Activated CD4-positive, alpha-beta T cell treated with anti-CD3 and anti-CD28 coated beads, Interleukin-2, amount 10 ng/mL, durations not matched to agents 7 days and 5 days (primary cell): ENCODE measurements around the gene ASCC3. TPM values are rescaled to one million over a fixed set of nuclear protein-coding genes. Genes with fewer than 3 reads are reported as not detected.
A peak's percentile ranks its signal among the peaks of the same experiment; 100 is the strongest.

ENCODE experiments used
- CTCF ChIA-PET: fragments of 350-600 bp; sonication (Branson Sonifier 250); formaldehyde crosslinking; loops from one replicate; lab custom pipeline; 2021; ENCODE audit warnings: antibody characterized with exemption; lab: Charles Lee
- POLR2A ChIA-PET: fragments of 350-600 bp; sonication (Branson Sonifier 250); formaldehyde crosslinking; loops from one replicate; lab custom pipeline; 2021; ENCODE audit warnings: antibody characterized with exemption; lab: Charles Lee
- DNase-seq: peaks from one replicate; pipeline ENCODE4 v3.0.0-alpha.2; 2020
- H3K27ac Mint-ChIP-seq: one replicate; pipeline ENCODE4 v1.8.0; 2021; ENCODE audit warnings: mild to moderate bottlenecking, moderate library complexity, mixed read lengths
- H3K27me3 Mint-ChIP-seq: one replicate; pipeline ENCODE4 v1.8.0; 2021; ENCODE audit warnings: mixed read lengths
- H3K36me3 Mint-ChIP-seq: one replicate; pipeline ENCODE4 v1.8.0; 2021; ENCODE audit warnings: low read depth, mixed read lengths
- H3K4me1 Mint-ChIP-seq: one replicate; pipeline ENCODE4 v1.8.0; 2021; ENCODE audit warnings: mixed read lengths
- H3K4me3 Mint-ChIP-seq: one replicate; pipeline ENCODE4 v1.8.0; 2021; ENCODE audit warnings: mild to moderate bottlenecking, moderate library complexity, mixed read lengths
- H3K9me3 Mint-ChIP-seq: one replicate; pipeline ENCODE4 v1.8.0; 2021; ENCODE audit warnings: mixed read lengths
- total RNA-seq, 2 experiments: library from RNA; stranded (reverse); gene quantifications; one replicate each; pipeline ENCODE4 v1.2.3, GENCODE V29; 2021

ASCC3 gene
- total RNA-seq, 2 experiments from 2014 or later = 54.3 to 55.3 TPM

DNA sequence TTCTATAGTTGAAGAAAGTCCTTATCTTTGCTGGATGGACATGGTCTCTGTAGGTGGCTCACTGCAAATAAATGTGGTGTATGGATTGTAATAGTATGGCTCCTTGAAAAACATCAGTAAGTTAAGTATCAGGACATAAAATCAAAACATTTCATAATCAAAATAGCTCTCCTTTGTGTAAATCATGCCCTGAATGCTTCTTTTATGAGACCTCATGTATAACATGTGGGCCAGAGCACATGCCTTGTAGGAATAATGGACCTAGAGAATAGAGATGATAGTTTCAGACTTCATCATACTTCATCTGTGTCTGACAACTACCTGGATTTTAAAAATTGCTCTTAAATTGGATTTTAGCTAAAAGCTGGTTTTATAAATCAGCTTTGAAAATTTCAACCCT lies 159.9 kb downstream of the ASCC3 start:
- Mint-ChIP-seq H3K9me3 (no peaks in the 10 kb centered on the region), H3K4me1 (peaks cover 10% of the 10 kb centered on the region), H3K27ac (no peak overlapping the region), H3K27me3 (no peaks in the 10 kb centered on the region), H3K4me3 (no peak overlapping the region), H3K36me3 (peaks cover 17% of the 10 kb centered on the region)
- POLR2A ChIA-PET = no interaction called here
- no peak for DNase-seq
- CTCF ChIA-PET = no interaction called here

DNA sequence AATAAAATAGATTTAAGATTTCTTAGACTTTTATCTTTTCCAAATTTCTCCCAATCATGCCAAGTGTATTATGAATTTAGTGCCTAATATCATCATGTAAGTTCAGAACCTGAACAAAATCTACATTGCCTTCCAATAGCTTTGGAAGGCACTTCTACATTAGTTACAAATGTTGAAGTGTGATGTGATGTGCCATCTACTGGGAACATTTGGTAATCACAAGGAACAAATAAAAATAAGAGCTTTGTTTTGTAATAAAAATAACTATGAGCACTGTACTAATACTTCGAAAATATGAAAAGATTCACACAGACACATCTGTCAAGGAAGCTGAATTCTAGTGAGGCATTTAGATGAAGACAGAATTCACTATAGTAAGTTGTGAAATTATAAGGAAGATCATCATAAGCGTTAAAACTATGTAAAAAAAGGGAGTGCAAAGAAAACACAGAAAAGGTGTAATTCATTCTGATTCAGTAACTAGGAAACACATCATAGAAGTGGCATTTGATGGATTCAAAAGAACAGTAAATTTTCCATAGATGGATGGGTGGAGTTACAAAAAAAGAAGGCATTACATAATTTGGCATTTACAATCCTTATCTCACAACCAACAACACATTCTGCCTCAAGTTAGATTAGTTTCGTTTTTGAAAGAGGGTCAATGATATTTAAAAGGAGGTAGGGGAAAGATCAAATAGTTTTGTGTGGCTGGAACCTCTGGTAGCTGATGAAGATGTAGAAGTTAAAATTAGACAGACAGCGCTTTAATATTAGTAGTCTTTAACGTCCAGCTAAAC lies 161.0 kb downstream of the ASCC3 start:
- Mint-ChIP-seq H3K27me3 (no peaks in the 10 kb centered on the region), H3K4me1 (peaks cover 10% of the 10 kb centered on the region), H3K36me3 (peaks cover 17% of the 10 kb centered on the region), H3K27ac (no peak overlapping the region), H3K9me3 (no peaks in the 10 kb centered on the region), H3K4me3 (no peak overlapping the region)
- CTCF ChIA-PET = interaction anchor here (0.5 kb wide), 1 partner anchor 133 kb away, joined by 3 read pairs; no protein-coding TSS in a partner anchor
- DNase-seq = no peak
- POLR2A ChIA-PET = no interaction called here

DNA sequence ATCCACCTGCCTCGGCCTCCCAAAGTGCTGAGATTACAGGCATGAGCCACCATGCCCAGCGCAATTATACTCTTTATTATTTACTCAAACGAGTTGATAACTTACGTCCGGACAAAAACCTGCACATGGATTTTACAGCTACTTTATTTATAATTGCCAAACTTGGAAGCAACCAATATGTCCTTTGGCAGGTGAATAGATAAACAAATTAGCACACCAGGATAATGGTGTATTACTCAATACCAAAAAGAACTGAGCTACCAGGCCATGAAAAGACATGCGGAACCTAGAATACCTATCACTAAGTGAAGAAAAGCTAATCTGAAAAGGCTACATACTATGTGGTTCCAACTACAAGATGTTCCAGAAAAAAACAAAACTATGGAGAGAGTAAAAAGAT lies 168.1 kb downstream of the ASCC3 start:
- Mint-ChIP-seq H3K4me1 (no peaks in the 10 kb centered on the region), H3K27me3 (no peaks in the 10 kb centered on the region), H3K9me3 (no peaks in the 10 kb centered on the region), H3K4me3 (no peak overlapping the region), H3K36me3 (peaks cover 13% of the 10 kb centered on the region), H3K27ac (peak overlapping the region; percentile 31)
- ChIA-PET CTCF (interaction anchor here (0.7 kb wide), 1 partner anchor 9 kb away, joined by 3 read pairs; no protein-coding TSS in a partner anchor), POLR2A (no interaction called here)
- DNase-seq = no peak

DNA sequence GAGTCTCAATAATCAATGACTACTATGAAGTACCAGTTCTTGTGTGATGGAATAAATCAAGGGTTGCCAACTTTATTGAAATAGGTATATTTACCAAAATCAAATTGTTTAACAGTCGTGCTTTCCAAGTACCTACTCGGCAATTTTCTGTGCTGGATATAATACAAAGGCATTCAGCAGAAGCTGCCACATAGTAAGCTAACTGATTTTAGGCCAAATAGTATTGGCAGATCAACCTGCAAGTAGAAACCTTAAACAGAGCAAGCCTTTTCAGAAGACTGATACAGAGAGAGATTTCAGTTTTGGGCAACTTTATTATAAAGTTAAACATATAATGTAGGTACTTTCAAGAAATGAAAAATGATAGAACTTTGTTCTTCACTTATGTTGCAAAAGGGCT lies 174.6 kb downstream of the ASCC3 start:
- ChIA-PET POLR2A (no interaction called here), CTCF (no interaction called here)
- Mint-ChIP-seq H3K4me3 (no peak overlapping the region), H3K4me1 (no peaks in the 10 kb centered on the region), H3K27me3 (no peaks in the 10 kb centered on the region), H3K27ac (no peak overlapping the region), H3K36me3 (peaks cover 13% of the 10 kb centered on the region), H3K9me3 (peaks cover 9% of the 10 kb centered on the region)
- DNase-seq = no peak

DNA sequence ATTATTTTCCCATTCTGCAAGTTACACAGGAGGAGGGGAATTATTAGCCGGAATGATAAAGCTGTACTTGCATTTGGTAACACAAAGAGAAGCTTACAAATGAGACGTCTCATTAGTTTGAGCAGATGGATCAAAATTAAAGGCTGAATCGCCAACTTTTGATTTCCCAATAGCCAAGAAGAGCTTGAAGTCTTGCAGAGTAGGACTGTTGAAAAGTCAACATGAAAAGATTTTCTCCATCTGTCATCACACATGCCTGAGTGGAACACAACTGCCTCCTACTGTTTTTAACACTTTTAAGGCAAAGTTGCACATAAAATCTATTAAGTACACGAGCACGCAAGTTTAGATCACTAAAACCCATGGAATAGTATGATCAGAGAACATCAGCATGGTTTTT lies 176.2 kb downstream of the ASCC3 start:
- H3K27ac Mint-ChIP-seq = no peak overlapping the region
- peaks cover 17% of the 10 kb centered on the region for H3K36me3 Mint-ChIP-seq
- peaks cover 12% of the 10 kb centered on the region for H3K9me3 Mint-ChIP-seq
- no peak overlapping the region for H3K4me3 Mint-ChIP-seq
- no peaks in the 10 kb centered on the region for H3K27me3 Mint-ChIP-seq
- no peaks in the 10 kb centered on the region for H3K4me1 Mint-ChIP-seq
- ChIA-PET POLR2A (no interaction called here), CTCF (no interaction called here)
- no peak for DNase-seq

GRCh38 chr6:100701728-100702127 lies 179.4 kb downstream of the ASCC3 start:
- CTCF ChIA-PET = no interaction called here
- H3K36me3 Mint-ChIP-seq = peaks cover 30% of the 10 kb centered on the region
- no peak overlapping the region for H3K4me3 Mint-ChIP-seq
- no peaks in the 10 kb centered on the region for H3K27me3 Mint-ChIP-seq
- H3K4me1 Mint-ChIP-seq = no peaks in the 10 kb centered on the region
- H3K9me3 Mint-ChIP-seq = peaks cover 20% of the 10 kb centered on the region
- no peak overlapping the region for H3K27ac Mint-ChIP-seq
- no peak for DNase-seq
- POLR2A ChIA-PET = no interaction called here

DNA sequence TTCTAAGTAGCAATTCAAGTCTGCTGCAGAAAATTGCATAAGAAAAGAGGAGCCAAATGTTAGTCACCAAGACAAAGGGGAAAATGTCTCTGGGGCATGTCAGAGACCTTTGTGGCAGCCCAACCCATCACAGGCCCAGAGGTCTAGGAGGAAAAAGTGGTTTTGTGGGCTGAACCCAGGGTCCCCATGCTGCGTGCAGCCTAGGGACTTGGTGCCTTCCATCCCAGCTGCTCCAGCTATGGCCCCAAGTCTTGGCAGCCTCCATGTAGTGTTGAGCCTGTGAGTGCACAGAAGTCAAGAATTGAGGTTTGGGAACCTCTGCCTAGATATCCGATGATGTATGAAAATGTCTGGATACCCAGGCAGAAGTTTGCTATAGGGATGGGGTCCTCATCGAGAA lies 181.1 kb downstream of the ASCC3 start:
- ChIA-PET CTCF (no interaction called here), POLR2A (no interaction called here)
- DNase-seq = no peak
- no peak overlapping the region for H3K27ac Mint-ChIP-seq
- H3K9me3 Mint-ChIP-seq = peaks cover 20% of the 10 kb centered on the region
- no peak overlapping the region for H3K4me3 Mint-ChIP-seq
- peaks cover 30% of the 10 kb centered on the region for H3K36me3 Mint-ChIP-seq
- H3K4me1 Mint-ChIP-seq = no peaks in the 10 kb centered on the region
- H3K27me3 Mint-ChIP-seq = no peaks in the 10 kb centered on the region

DNA sequence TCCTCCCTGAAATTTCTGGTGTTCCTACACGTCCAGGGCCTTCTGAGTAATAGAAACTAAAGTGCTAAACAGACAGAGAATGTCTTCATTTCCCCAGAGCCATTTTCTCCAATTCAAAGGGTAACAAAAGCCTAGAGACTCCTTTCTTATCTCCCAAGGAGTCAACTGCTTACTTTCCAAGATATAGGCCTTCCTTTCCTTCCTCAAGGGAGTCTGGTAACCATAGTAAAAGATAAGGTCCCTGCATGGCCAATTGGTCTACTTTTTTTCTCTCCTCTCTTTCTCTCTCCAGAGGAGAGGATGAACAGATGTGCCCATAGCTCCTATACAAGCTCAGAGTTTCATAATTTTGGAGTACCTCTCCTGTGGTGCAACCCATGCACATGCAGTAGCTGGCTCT lies 185.7 kb downstream of the ASCC3 start:
- H3K4me1 Mint-ChIP-seq = no peaks in the 10 kb centered on the region
- no peaks in the 10 kb centered on the region for H3K27me3 Mint-ChIP-seq
- H3K27ac Mint-ChIP-seq = no peak overlapping the region
- POLR2A ChIA-PET = no interaction called here
- no peak for DNase-seq
- peaks cover 13% of the 10 kb centered on the region for H3K36me3 Mint-ChIP-seq
- H3K9me3 Mint-ChIP-seq = peaks cover 8% of the 10 kb centered on the region
- CTCF ChIA-PET = no interaction called here
- H3K4me3 Mint-ChIP-seq = no peak overlapping the region

GRCh38 chr6:100693249-100693927 lies 187.7 kb downstream of the ASCC3 start:
- no peak overlapping the region for H3K4me3 Mint-ChIP-seq
- POLR2A ChIA-PET = no interaction called here
- DNase-seq = no peak
- H3K4me1 Mint-ChIP-seq = no peaks in the 10 kb centered on the region
- CTCF ChIA-PET = no interaction called here
- no peaks in the 10 kb centered on the region for H3K27me3 Mint-ChIP-seq
- no peak overlapping the region for H3K27ac Mint-ChIP-seq
- H3K9me3 Mint-ChIP-seq = no peaks in the 10 kb centered on the region
- H3K36me3 Mint-ChIP-seq = peaks cover 3% of the 10 kb centered on the region

- no peaks in the 10 kb centered on the region for H3K4me1 Mint-ChIP-seq
- H3K27me3 Mint-ChIP-seq = no peaks in the 10 kb centered on the region
- ChIA-PET CTCF (no interaction called here), POLR2A (no interaction called here)
- H3K27ac Mint-ChIP-seq = no peak overlapping the region
- H3K36me3 Mint-ChIP-seq = peaks cover under 1% of the 10 kb centered on the region
- H3K9me3 Mint-ChIP-seq = no peaks in the 10 kb centered on the region
- DNase-seq = no peak
- no peak overlapping the region for H3K4me3 Mint-ChIP-seq
These were observed 189.2 kb downstream of the ASCC3 start for GRCh38 chr6:100691972-100692371.

DNA sequence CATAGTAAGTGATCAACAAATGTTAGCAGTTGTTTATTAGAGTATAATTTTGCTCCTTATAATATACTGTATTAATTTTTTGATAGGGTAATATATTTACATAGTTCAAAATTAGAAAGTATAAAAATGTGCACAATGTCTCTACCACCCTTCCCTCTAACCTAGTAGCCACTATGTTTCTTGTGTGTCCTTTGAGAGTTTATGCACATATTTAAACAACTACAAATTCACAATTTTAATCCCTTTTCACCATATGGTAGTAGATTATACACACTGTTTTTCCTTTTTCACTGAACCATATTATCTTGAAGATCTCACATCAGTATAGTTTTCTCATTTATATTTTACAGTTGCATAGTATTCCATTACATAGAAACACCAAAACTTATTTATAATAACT lies 194.9 kb downstream of the ASCC3 start:
- H3K4me1 Mint-ChIP-seq = no peaks in the 10 kb centered on the region
- H3K27ac Mint-ChIP-seq = no peak overlapping the region
- CTCF ChIA-PET = no interaction called here
- no peaks in the 10 kb centered on the region for H3K9me3 Mint-ChIP-seq
- POLR2A ChIA-PET = no interaction called here
- H3K36me3 Mint-ChIP-seq = no peaks in the 10 kb centered on the region
- H3K4me3 Mint-ChIP-seq = no peak overlapping the region
- DNase-seq = no peak
- no peaks in the 10 kb centered on the region for H3K27me3 Mint-ChIP-seq

- H3K36me3 Mint-ChIP-seq = no peaks in the 10 kb centered on the region
- no peaks in the 10 kb centered on the region for H3K9me3 Mint-ChIP-seq
- H3K4me1 Mint-ChIP-seq = no peaks in the 10 kb centered on the region
- no peaks in the 10 kb centered on the region for H3K27me3 Mint-ChIP-seq
- H3K4me3 Mint-ChIP-seq = no peak overlapping the region
- POLR2A ChIA-PET = no interaction called here
- H3K27ac Mint-ChIP-seq = no peak overlapping the region
- CTCF ChIA-PET = no interaction called here
- no peak for DNase-seq
These were observed 195.4 kb downstream of the ASCC3 start for GRCh38 chr6:100685747-100686146.

DNA sequence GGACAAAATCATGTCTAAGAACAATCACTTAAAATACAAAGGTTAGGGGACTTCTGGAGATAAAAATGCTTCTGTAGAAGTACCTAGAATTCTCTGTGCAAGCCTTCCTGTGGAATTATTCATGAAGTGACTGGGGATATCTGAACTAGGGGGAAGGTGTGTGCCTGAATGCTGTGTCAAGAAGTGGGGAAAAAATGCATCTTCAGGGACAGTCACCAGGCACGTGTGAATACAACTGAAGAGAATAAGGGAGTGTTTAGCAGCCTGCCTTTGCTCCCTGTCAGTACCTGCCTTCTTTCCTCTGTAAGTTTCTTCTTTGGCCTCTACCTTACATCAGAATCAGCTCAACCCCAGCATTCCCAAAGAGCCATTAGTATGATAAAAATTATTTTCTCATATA lies 201.0 kb downstream of the ASCC3 start:
- Mint-ChIP-seq H3K27ac (no peak overlapping the region), H3K27me3 (no peaks in the 10 kb centered on the region), H3K36me3 (no peaks in the 10 kb centered on the region), H3K4me1 (no peaks in the 10 kb centered on the region), H3K4me3 (no peak overlapping the region), H3K9me3 (no peaks in the 10 kb centered on the region)
- no peak for DNase-seq
- ChIA-PET CTCF (no interaction called here), POLR2A (no interaction called here)
